ENCODE data around the gene SAMSN1. TPM values are rescaled to one million over a fixed set of nuclear protein-coding genes. Genes with fewer than 3 reads are reported as not detected.

SAMSN1 gene
- total RNA-seq, 3 donors from 2014 or later (not counting 1 experiment from before 2014, with no cell fraction given), result 17.7 to 101 (median 18.2) TPM

- ATAC-seq (no peak), DNase-seq (no peak)
- intact Hi-C loops (cut with micrococcal nuclease), result no loop called here
- H3K36me3 Mint-ChIP-seq, result no peaks in the 10 kb centered on the region
- H3K9me3 ChIP-seq (ENCODE audit: control insufficient read depth, insufficient read depth, low read length), result no peaks in the 10 kb centered on the region
- no peak overlapping the region for H3K27ac ChIP-seq (ENCODE audit: low read length)
- no peak for TF ChIP-seq CTCF (IDR thresholded peaks at IDR 0.05)
- no peaks in the 10 kb centered on the region for H3K27me3 Mint-ChIP-seq (ENCODE audit: low read depth in 2 of 2)
- H3K27ac Mint-ChIP-seq, result no peak overlapping the region
- H3K4me3 ChIP-seq (ENCODE audit: low read length), result no peak overlapping the region
- H3K36me3 ChIP-seq (ENCODE audit: control insufficient read depth, insufficient read depth, low read length), result no peaks in the 10 kb centered on the region
- no peaks in the 10 kb centered on the region for H3K27me3 ChIP-seq (ENCODE audit: control insufficient read depth, insufficient read depth, low read length)
- H3K4me1 ChIP-seq (ENCODE audit: control insufficient read depth, insufficient read depth, low read length), result no peaks in the 10 kb centered on the region
- H3K4me1 Mint-ChIP-seq, result no peaks in the 10 kb centered on the region
- no peak overlapping the region for H3K4me3 Mint-ChIP-seq
- no peaks in the 10 kb centered on the region for H3K9me3 Mint-ChIP-seq
- WGBS (ENCODE audit: insufficient coverage), result 76% methylated on average over 3 of the region's 3 CpGs
Measured at GRCh38 chr21:14569026-14569621, 23.0 kb upstream of the SAMSN1 start.

- H3K9me3 ChIP-seq (ENCODE audit: control insufficient read depth, insufficient read depth, low read length), result no peaks in the 10 kb centered on the region
- ATAC-seq (no peak), DNase-seq (no peak)
- 76% methylated on average over 5 of the region's 7 CpGs for WGBS (ENCODE audit: insufficient coverage)
- H3K4me3 Mint-ChIP-seq, result no peak overlapping the region
- no peaks in the 10 kb centered on the region for H3K27me3 ChIP-seq (ENCODE audit: control insufficient read depth, insufficient read depth, low read length)
- no peaks in the 10 kb centered on the region for H3K4me1 Mint-ChIP-seq
- H3K27ac Mint-ChIP-seq, result no peak overlapping the region
- no peak for TF ChIP-seq CTCF (IDR thresholded peaks at IDR 0.05)
- no peaks in the 10 kb centered on the region for H3K36me3 Mint-ChIP-seq
- no peaks in the 10 kb centered on the region for H3K9me3 Mint-ChIP-seq
- no peaks in the 10 kb centered on the region for H3K4me1 ChIP-seq (ENCODE audit: control insufficient read depth, insufficient read depth, low read length)
- no peaks in the 10 kb centered on the region for H3K27me3 Mint-ChIP-seq (ENCODE audit: low read depth in 2 of 2)
- intact Hi-C loops (cut with micrococcal nuclease), result no loop called here
- no peaks in the 10 kb centered on the region for H3K36me3 ChIP-seq (ENCODE audit: control insufficient read depth, insufficient read depth, low read length)
- H3K4me3 ChIP-seq (ENCODE audit: low read length), result no peak overlapping the region
- H3K27ac ChIP-seq (ENCODE audit: low read length), result no peak overlapping the region
Measured at GRCh38 chr21:14567331-14568279, 21.5 kb upstream of the SAMSN1 start.

GRCh38 chr21:14566894-14567293 is 20.8 kb upstream of the SAMSN1 start:
- no peaks in the 10 kb centered on the region for H3K27me3 Mint-ChIP-seq (ENCODE audit: low read depth in 2 of 2)
- no peaks in the 10 kb centered on the region for H3K36me3 Mint-ChIP-seq
- H3K4me1 Mint-ChIP-seq, result no peaks in the 10 kb centered on the region
- no peak overlapping the region for H3K27ac ChIP-seq (ENCODE audit: low read length)
- DNase-seq, result no peak
- ATAC-seq, result no peak
- intact Hi-C loops (cut with micrococcal nuclease), result no loop called here
- H3K9me3 Mint-ChIP-seq, result no peaks in the 10 kb centered on the region
- no peaks in the 10 kb centered on the region for H3K36me3 ChIP-seq (ENCODE audit: control insufficient read depth, insufficient read depth, low read length)
- no peak overlapping the region for H3K4me3 ChIP-seq (ENCODE audit: low read length)
- no peak overlapping the region for H3K4me3 Mint-ChIP-seq
- 100% methylated on average over 2 of the region's 5 CpGs for WGBS (ENCODE audit: insufficient coverage)
- H3K27ac Mint-ChIP-seq, result no peak overlapping the region
- H3K4me1 ChIP-seq (ENCODE audit: control insufficient read depth, insufficient read depth, low read length), result no peaks in the 10 kb centered on the region
- TF ChIP-seq CTCF (IDR thresholded peaks at IDR 0.05), result no peak
- H3K27me3 ChIP-seq (ENCODE audit: control insufficient read depth, insufficient read depth, low read length), result no peaks in the 10 kb centered on the region
- no peaks in the 10 kb centered on the region for H3K9me3 ChIP-seq (ENCODE audit: control insufficient read depth, insufficient read depth, low read length)
